OCI-LY7 (cell line): Measurements from ENCODE around the gene RPS19BP1. TPM values are rescaled to one million over a fixed set of nuclear protein-coding genes. Genes with fewer than 3 reads are reported as not detected.
"Not testable (repeated sequence)": the region's sequence is repeated elsewhere in the genome, so short reads cannot be mapped to it uniquely, and the experiment has no call there.

Experiments
- BruUV-seq: library from RNA; stranded (reverse); fragments of 400-500 nt; replicated peaks from 2 replicates; lab custom pipeline; 2021; lab: Mats Ljungman, UMichigan
- CTCF ChIA-PET: fragments of 300-600 bp; sonication (Branson Sonifier 250); formaldehyde crosslinking; loops from one replicate; lab custom pipeline; 2022; ENCODE audit warnings: antibody characterized with exemption; ENCODE audit not compliant: unreplicated experiment; lab: Charles Lee
- POLR2A ChIA-PET: fragments of 300-600 bp; sonication (Branson Sonifier 250); formaldehyde crosslinking; loops from one replicate; lab custom pipeline; 2022; ENCODE audit warnings: antibody characterized with exemption; lab: Charles Lee
- DNase-seq: peaks from one replicate; pipeline ENCODE4 v3.0.0-alpha.2; 2015; ENCODE audit warnings: low spot score
- H2AFZ ChIP-seq: fragments of 200-600 bp; sonication (generic), shearing (Covaris generic); 2 replicates; pipeline ENCODE4 v1.6.1; 2014; ENCODE audit warnings: mild to moderate bottlenecking, antibody characterized with exemption, low read length, moderate library complexity
- H3K27ac ChIP-seq: fragments of 200-600 bp; sonication (generic); 2 replicates; pipeline ENCODE4 v1.5.1; 2014; ENCODE audit warnings: mixed run types, low read depth, mild to moderate bottlenecking, moderate library complexity, low read length, inconsistent platforms; ENCODE audit not compliant: poor library complexity, severe bottlenecking
- H3K36me3 ChIP-seq: fragments of 200-600 bp; sonication (generic); 2 replicates; pipeline ENCODE4 v1.6.1; 2014; ENCODE audit warnings: mild to moderate bottlenecking, antibody characterized with exemption, low read length, moderate library complexity, mixed read lengths; ENCODE audit not compliant: insufficient read depth
- H3K4me1 ChIP-seq: fragments of 200-600 bp; sonication (generic); 2 replicates; pipeline ENCODE4 v1.5.1; 2014; ENCODE audit warnings: mild to moderate bottlenecking, low read length; ENCODE audit not compliant: insufficient read depth, poor library complexity, severe bottlenecking
- H3K4me2 ChIP-seq: fragments of 200-600 bp; sonication (generic); 2 replicates; pipeline ENCODE4 v1.6.1; 2014; ENCODE audit warnings: mild to moderate bottlenecking, low read length
- H3K4me3 ChIP-seq: fragments of 200-600 bp; sonication (generic); 2 replicates; pipeline ENCODE4 v1.5.1; 2014; ENCODE audit warnings: mild to moderate bottlenecking, low read depth, low read length; ENCODE audit not compliant: poor library complexity, severe bottlenecking
- H3K79me2 ChIP-seq: fragments of 200-600 bp; sonication (generic); 2 replicates; pipeline ENCODE4 v1.6.1; 2016; ENCODE audit warnings: low read depth, mild to moderate bottlenecking, low read length, moderate library complexity, mixed read lengths; ENCODE audit not compliant: insufficient read depth
- H3K9me2 ChIP-seq: fragments of 200-600 bp; sonication (generic); 2 replicates; pipeline ENCODE4 v1.6.1; 2016; ENCODE audit warnings: mild to moderate bottlenecking, low read length, mixed read lengths; ENCODE audit not compliant: insufficient read depth
- H3K9me3 ChIP-seq: fragments of 200-600 bp; sonication (generic); 2 replicates; pipeline ENCODE4 v1.6.1; 2014; ENCODE audit warnings: mild to moderate bottlenecking, mixed run types, low read length, mixed read lengths
- H4K20me1 ChIP-seq: fragments of 200-600 bp; sonication (generic); 2 replicates; pipeline ENCODE4 v1.6.1; 2014; ENCODE audit warnings: mild to moderate bottlenecking, antibody characterized with exemption, low read length, moderate library complexity, mixed read lengths; ENCODE audit not compliant: insufficient read depth
- EZH2phosphoT487 ChIP-seq: fragments of 200-600 bp; sonication (generic); IDR thresholded peaks from 2 replicates; pipeline ENCODE4 v1.6.1; 2018; ENCODE audit warnings: low read depth, borderline replicate concordance, mild to moderate bottlenecking, mixed run types, antibody characterized with exemption, low read length, moderate library complexity, mixed read lengths
- intact Hi-C: fragments of 100-400 bp; cut with micrococcal nuclease; formaldehyde crosslinking; loops from one replicate; pipeline ENCODE4 v1.10.0; 2022; ENCODE audit not compliant: unreplicated experiment
- total RNA-seq, 2 experiments: library from RNA; depleted of rRNA in 1 of 2; stranded (reverse); fragments of >200 nt in 1 of 2; shearing (Covaris generic) in 1 of 2; gene quantifications; 2 replicates each; pipeline ENCODE4 v1.2.3, GENCODE V29; 2014 to 2022
- TF ChIP-seq, protein P1 (sequence below): fragments of 200-600 bp; sonication (generic); conservative IDR thresholded peaks from 2 replicates; pipeline ENCODE4 v1.5.1; 2014; ENCODE audit warnings: mild to moderate bottlenecking, antibody characterized with exemption, low read length, moderate library complexity, mixed read lengths

RPS19BP1 gene
- total RNA-seq, 2 experiments from 2014 or later: 88.1 to 148 TPM

DNA sequence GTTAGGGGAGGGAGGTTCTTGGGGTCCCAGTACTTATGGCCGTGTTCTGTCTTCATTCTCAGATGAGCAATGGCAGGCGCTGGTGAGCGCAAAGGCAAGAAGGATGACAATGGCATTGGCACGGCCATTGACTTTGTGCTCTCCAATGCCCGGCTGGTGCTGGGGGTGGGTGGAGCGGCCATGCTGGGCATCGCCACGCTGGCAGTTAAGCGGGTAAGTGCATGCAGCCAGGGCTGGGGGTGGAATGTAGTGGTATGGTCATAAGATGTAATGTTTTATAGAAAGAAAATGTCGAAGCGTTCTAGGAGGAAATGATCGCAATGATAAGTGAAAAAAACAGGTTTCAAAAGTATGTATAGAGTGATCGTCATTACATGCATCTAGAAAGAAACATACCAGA, 21.3 kb downstream of the RPS19BP1 start:
- POLR2A ChIA-PET: no interaction called here
- H3K27ac ChIP-seq: no peak overlapping the region
- peaks cover 100% of the 10 kb centered on the region for H3K36me3 ChIP-seq
- CTCF ChIA-PET: no interaction called here
- peaks cover 2% of the 10 kb centered on the region; the same call in 1 of the 2 replicates for H4K20me1 ChIP-seq
- peaks cover 21% of the 10 kb centered on the region for H3K4me1 ChIP-seq
- no peaks in the 10 kb centered on the region for H3K9me2 ChIP-seq
- no peak for DNase-seq
- intact Hi-C loops: loop anchor here (5.0 kb wide), 1 partner anchor 169 kb away; no protein-coding TSS in a partner anchor
- no peaks in the 10 kb centered on the region for H3K9me3 ChIP-seq
- TF ChIP-seq EZH2phosphoT487: no peak
- TF ChIP-seq, protein P1, sequence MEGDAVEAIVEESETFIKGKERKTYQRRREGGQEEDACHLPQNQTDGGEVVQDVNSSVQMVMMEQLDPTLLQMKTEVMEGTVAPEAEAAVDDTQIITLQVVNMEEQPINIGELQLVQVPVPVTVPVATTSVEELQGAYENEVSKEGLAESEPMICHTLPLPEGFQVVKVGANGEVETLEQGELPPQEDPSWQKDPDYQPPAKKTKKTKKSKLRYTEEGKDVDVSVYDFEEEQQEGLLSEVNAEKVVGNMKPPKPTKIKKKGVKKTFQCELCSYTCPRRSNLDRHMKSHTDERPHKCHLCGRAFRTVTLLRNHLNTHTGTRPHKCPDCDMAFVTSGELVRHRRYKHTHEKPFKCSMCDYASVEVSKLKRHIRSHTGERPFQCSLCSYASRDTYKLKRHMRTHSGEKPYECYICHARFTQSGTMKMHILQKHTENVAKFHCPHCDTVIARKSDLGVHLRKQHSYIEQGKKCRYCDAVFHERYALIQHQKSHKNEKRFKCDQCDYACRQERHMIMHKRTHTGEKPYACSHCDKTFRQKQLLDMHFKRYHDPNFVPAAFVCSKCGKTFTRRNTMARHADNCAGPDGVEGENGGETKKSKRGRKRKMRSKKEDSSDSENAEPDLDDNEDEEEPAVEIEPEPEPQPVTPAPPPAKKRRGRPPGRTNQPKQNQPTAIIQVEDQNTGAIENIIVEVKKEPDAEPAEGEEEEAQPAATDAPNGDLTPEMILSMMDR: no peak
- H3K4me2 ChIP-seq: no peak overlapping the region
- no peak overlapping the region for H2AFZ ChIP-seq
- H3K4me3 ChIP-seq: no peak overlapping the region
- peaks cover 43% of the 10 kb centered on the region; the same call in 1 of the 2 replicates for H3K79me2 ChIP-seq
- no TSS peak for BruUV-seq

DNA sequence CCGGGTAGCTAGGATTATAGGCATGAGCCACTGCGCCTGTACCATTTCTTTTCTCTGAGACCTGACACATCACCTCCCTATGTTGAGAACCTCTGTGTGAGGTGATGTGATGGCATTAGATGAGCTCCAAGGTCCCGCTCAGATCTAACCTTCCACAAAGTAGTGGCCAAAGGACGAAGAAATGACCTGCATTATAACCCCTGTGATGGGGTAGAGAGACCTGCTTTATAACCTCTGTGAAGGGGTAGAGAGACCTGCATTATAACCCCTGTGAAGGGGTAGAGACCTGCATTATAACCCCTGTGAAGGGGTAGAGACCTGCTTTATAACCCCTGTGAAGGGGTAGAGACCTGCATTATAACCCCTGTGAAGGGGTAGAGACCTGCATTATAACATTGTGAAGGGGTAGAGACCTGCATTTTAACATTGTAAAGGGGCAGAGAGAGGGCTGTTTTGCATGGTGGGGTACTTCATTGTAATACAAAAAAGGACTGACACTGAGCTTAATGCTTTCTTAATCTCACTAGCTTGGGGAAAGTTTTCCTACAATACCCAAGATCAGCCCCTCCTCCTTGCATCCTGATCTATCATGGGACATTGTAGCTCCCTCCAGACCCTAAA, 21.9 kb downstream of the RPS19BP1 start:
- Histone ChIP-seq H3K9me3 (no peaks in the 10 kb centered on the region), H3K4me3 (no peak overlapping the region), H3K4me2 (no peak overlapping the region), H3K27ac (no peak overlapping the region), H3K4me1 (peaks cover 15% of the 10 kb centered on the region), H2AFZ (no peak overlapping the region), H3K9me2 (no peaks in the 10 kb centered on the region), H3K79me2 (peaks cover 43% of the 10 kb centered on the region; the same call in 1 of the 2 replicates), H3K36me3 (peaks cover 100% of the 10 kb centered on the region), H4K20me1 (peaks cover 8% of the 10 kb centered on the region; the same call in 1 of the 2 replicates)
- no TSS peak for BruUV-seq
- DNase-seq: no peak
- CTCF ChIA-PET: no interaction called here
- POLR2A ChIA-PET: interaction anchor here (0.6 kb wide), 1 partner anchor 1020 kb away, joined by 7 read pairs; no protein-coding TSS in a partner anchor
- TF ChIP-seq EZH2phosphoT487: no peak
- TF ChIP-seq, protein P1: no peak
- intact Hi-C loops: loop anchor here (5.0 kb wide), 1 partner anchor 168 kb away; no protein-coding TSS in a partner anchor

DNA sequence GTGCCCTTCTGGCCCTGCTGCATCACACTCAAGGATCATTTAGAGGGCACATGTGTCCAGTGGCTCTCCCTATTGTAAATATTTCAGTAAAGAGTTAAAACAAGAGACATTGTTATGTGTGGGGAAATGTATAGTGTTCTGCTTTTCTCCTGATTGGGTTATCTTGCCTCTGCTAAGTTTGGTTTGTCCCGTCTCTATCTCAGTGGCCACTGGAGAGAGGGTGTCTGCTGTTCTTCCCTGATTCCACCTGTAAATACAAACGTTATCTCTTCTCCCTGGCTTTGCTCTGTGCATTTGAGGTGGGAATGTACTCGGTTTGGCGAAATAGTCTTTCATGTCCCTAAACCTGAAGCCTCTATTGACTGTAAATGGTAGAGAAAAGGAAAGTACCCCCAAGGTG, 24.2 kb downstream of the RPS19BP1 start:
- H3K4me3 ChIP-seq: no peak overlapping the region
- no peaks in the 10 kb centered on the region for H3K9me3 ChIP-seq
- H3K79me2 ChIP-seq: peaks cover 49% of the 10 kb centered on the region
- H3K36me3 ChIP-seq: peaks cover 100% of the 10 kb centered on the region
- intact Hi-C loops: no loop called here
- POLR2A ChIA-PET: no interaction called here
- no peak overlapping the region for H3K4me2 ChIP-seq
- H3K9me2 ChIP-seq: no peaks in the 10 kb centered on the region
- no peak overlapping the region for H3K27ac ChIP-seq
- H3K4me1 ChIP-seq: peaks cover 11% of the 10 kb centered on the region
- TF ChIP-seq EZH2phosphoT487: no peak
- BruUV-seq: no TSS peak
- no peak overlapping the region for H2AFZ ChIP-seq
- H4K20me1 ChIP-seq: peaks cover 17% of the 10 kb centered on the region
- CTCF ChIA-PET: no interaction called here
- DNase-seq: no peak

DNA sequence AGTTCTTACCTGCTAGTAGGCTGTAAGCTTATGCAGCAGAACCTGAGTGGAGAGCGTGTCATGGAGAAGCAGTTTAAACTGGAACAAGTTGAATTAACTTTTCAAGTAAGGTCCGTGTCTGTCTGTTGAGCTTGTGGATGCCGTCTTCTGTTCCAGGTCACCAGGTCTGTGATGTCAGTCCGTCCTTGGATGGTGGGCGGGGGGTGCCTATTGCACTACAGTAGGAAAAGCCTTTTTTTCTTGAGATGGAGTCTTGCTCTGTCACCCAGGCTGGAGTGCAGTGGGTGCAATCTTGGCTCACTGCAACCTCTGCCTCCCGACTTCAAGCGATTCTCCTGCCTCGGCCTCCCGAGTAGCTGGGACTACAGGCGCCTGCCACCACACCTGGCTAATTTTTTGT, 25.5 kb downstream of the RPS19BP1 start:
- peaks cover 20% of the 10 kb centered on the region for H4K20me1 ChIP-seq
- H3K27ac ChIP-seq, H2AFZ ChIP-seq, BruUV-seq, H3K4me3 ChIP-seq, H3K9me2 ChIP-seq, H3K4me2 ChIP-seq, CTCF ChIA-PET, H3K9me3 ChIP-seq, DNase-seq, POLR2A ChIA-PET, intact Hi-C loops: not testable (repeated sequence)
- peaks cover 90% of the 10 kb centered on the region for H3K36me3 ChIP-seq
- H3K79me2 ChIP-seq: peaks cover 60% of the 10 kb centered on the region
- peaks cover 14% of the 10 kb centered on the region for H3K4me1 ChIP-seq
